IMR-90 (cell line): ENCODE measurements around the gene CELF5. TPM values are rescaled to one million over a fixed set of nuclear protein-coding genes. Genes with fewer than 3 reads are reported as not detected.
A peak's percentile ranks its signal among the peaks of the same experiment; 100 is the strongest.

Experiments
- ATAC-seq: fragments of 200-7000 bp; cut with Tn5 transposase; 2 replicates; pipeline ENCODE4 v1.9.1; 2020; ENCODE audit warnings: low read depth, mild to moderate bottlenecking, moderate library complexity
- BruUV-seq: library from RNA; stranded (reverse); fragments of 400-500 nt; replicated peaks from 2 replicates; lab custom pipeline; 2021; lab: Mats Ljungman, UMichigan
- CTCF ChIA-PET: fragments of 300-600 bp; formaldehyde crosslinking; extraction: SDS; loops from one replicate; lab custom pipeline; 2021; ENCODE audit warnings: antibody characterized with exemption; lab: Yijun Ruan, JAX
- POLR2A ChIA-PET: fragments of 300-600 bp; sonication (Branson Sonifier 250); formaldehyde crosslinking; loops from one replicate; lab custom pipeline; 2022; ENCODE audit warnings: antibody characterized with exemption; ENCODE audit not compliant: unreplicated experiment; lab: Charles Lee
- DNase-seq: peaks from one replicate; pipeline ENCODE4 v3.0.0; 2013
- H2AFZ ChIP-seq: replicated peaks from 2 replicates; pipeline ENCODE3; 2013; ENCODE audit warnings: low read length, mild to moderate bottlenecking; ENCODE audit not compliant: poor library complexity
- H2AK5ac ChIP-seq: 2 replicates; pipeline ENCODE4 v1.6.1; 2013; ENCODE audit warnings: low read depth, low read length, inconsistent platforms
- H2AK9ac ChIP-seq: replicated peaks from 2 replicates; pipeline ENCODE3; 2013; ENCODE audit warnings: mild to moderate bottlenecking, low read depth, low read length, moderate library complexity; ENCODE audit not compliant: poor library complexity
- H2BK120ac ChIP-seq: 2 replicates; pipeline ENCODE4 v1.6.1; 2013; ENCODE audit warnings: low read depth, low read length, inconsistent platforms
- H2BK15ac ChIP-seq: 3 replicates; pipeline ENCODE4 v1.6.1; 2013; ENCODE audit warnings: low read depth, low read length, inconsistent platforms
- H2BK20ac ChIP-seq: 2 replicates; pipeline ENCODE4 v1.6.1; 2013; ENCODE audit warnings: low read depth, mild to moderate bottlenecking, inconsistent platforms, low read length, moderate library complexity
- H2BK5ac ChIP-seq: 2 replicates; pipeline ENCODE4 v1.6.1; 2013; ENCODE audit warnings: mild to moderate bottlenecking, low read depth, low read length, inconsistent platforms; ENCODE audit not compliant: poor library complexity, severe bottlenecking
- H3K14ac ChIP-seq: replicated peaks from 2 replicates; pipeline ENCODE4 v1.6.1; 2013; ENCODE audit warnings: low read depth, low read length, inconsistent platforms
- H3K18ac ChIP-seq: 2 replicates; pipeline ENCODE4 v1.6.1; 2013; ENCODE audit warnings: low read depth, low read length, control low read depth
- H3K23ac ChIP-seq: 2 replicates; pipeline ENCODE4 v1.6.1; 2013; ENCODE audit warnings: low read depth, low read length, inconsistent platforms
- H3K27ac ChIP-seq: 2 replicates; pipeline ENCODE4 v1.5.1; 2013; ENCODE audit warnings: mild to moderate bottlenecking, control low read depth, low read length; ENCODE audit not compliant: insufficient read depth
- H3K27me3 ChIP-seq: 2 replicates; pipeline ENCODE4 v1.6.1; 2013; ENCODE audit warnings: low read length; ENCODE audit not compliant: control insufficient read depth, insufficient read depth
- H3K36me3 ChIP-seq: 2 replicates; pipeline ENCODE4 v1.6.1; 2013; ENCODE audit warnings: low read length, mixed read lengths; ENCODE audit not compliant: control insufficient read depth, insufficient read depth
- H3K4ac ChIP-seq: 2 replicates; pipeline ENCODE4 v1.6.1; 2013; ENCODE audit warnings: low read depth, low read length, inconsistent platforms
- H3K4me1 ChIP-seq: 2 replicates; pipeline ENCODE4 v1.6.1; 2013; ENCODE audit warnings: low read length, mixed read lengths; ENCODE audit not compliant: control insufficient read depth, insufficient read depth
- H3K4me2 ChIP-seq: 2 replicates; pipeline ENCODE4 v1.6.1; 2013; ENCODE audit warnings: low read depth, mild to moderate bottlenecking, control low read depth, low read length, moderate library complexity
- H3K4me3 ChIP-seq: 2 replicates; pipeline ENCODE4 v1.5.1; 2013; ENCODE audit warnings: low read depth, mild to moderate bottlenecking, control low read depth, low read length, moderate library complexity; ENCODE audit not compliant: insufficient read depth
- H3K56ac ChIP-seq: 2 replicates; pipeline ENCODE4 v1.6.1; 2013; ENCODE audit warnings: low read length, inconsistent platforms; ENCODE audit not compliant: insufficient read depth; ENCODE audit errors: extremely low read depth
- H3K79me1 ChIP-seq, 2 experiments: 2 replicates each; pipeline ENCODE4 v1.6.1; 2013; ENCODE audit warnings: low read length in 2 of 2, inconsistent platforms in 1 of 2, low read depth in 1 of 2
- H3K9ac ChIP-seq: 2 replicates; pipeline ENCODE4 v1.6.1; 2013; ENCODE audit warnings: low read depth, low read length, control low read depth
- H3K9me1 ChIP-seq: 2 replicates; pipeline ENCODE4 v1.6.1; 2013; ENCODE audit warnings: low read length, inconsistent platforms; ENCODE audit not compliant: insufficient read depth
- H3K9me3 ChIP-seq: 2 replicates; pipeline ENCODE4 v1.6.1; 2013; ENCODE audit warnings: low read length; ENCODE audit not compliant: control insufficient read depth, insufficient read depth
- H4K20me1 ChIP-seq: 2 replicates; pipeline ENCODE4 v1.6.1; 2013; ENCODE audit warnings: low read length, inconsistent platforms; ENCODE audit not compliant: insufficient read depth
- H4K5ac ChIP-seq: 2 replicates; pipeline ENCODE4 v1.6.1; 2013; ENCODE audit warnings: mild to moderate bottlenecking, low read depth, low read length, control low read depth
- H4K8ac ChIP-seq, 2 experiments: 2 replicates each; pipeline ENCODE4 v1.6.1; 2013; ENCODE audit warnings: low read depth in 2 of 2, low read length in 2 of 2, control low read depth in 1 of 2, inconsistent platforms in 1 of 2
- H4K91ac ChIP-seq: 2 replicates; pipeline ENCODE4 v1.6.1; 2013; ENCODE audit warnings: low read depth, low read length, inconsistent platforms; ENCODE audit not compliant: insufficient read depth
- BHLHE40 ChIP-seq: fragments of 150-350 bp; IDR thresholded peaks from 2 replicates; pipeline ENCODE4 v1.6.1; 2016; ENCODE audit warnings: mild to moderate bottlenecking, low read depth, low read length
- CEBPB ChIP-seq: IDR thresholded peaks from 2 replicates; pipeline ENCODE4 v1.6.1; 2012; ENCODE audit warnings: low read depth, low read length, improper control_type of control experiment
- CHD1 ChIP-seq: IDR thresholded peaks from 2 replicates; pipeline ENCODE4 v1.6.1; 2012; ENCODE audit warnings: low read depth, low read length, improper control_type of control experiment
- FOS ChIP-seq: fragments of 150-350 bp; IDR thresholded peaks from 2 replicates; pipeline ENCODE4 v1.6.1; 2016; ENCODE audit warnings: low read depth, low read length
- MAFK ChIP-seq: IDR thresholded peaks from 2 replicates; pipeline ENCODE4 v1.6.1; 2012; ENCODE audit warnings: low read depth, low read length, improper control_type of control experiment
- MAZ ChIP-seq: IDR thresholded peaks from 2 replicates; pipeline ENCODE4 v1.6.1; 2012; ENCODE audit warnings: low read depth, mild to moderate bottlenecking, low read length, improper control_type of control experiment, moderate library complexity, borderline replicate concordance
- MXI1 ChIP-seq: IDR thresholded peaks from 2 replicates; pipeline ENCODE4 v1.6.1; 2012; ENCODE audit warnings: low read depth, mild to moderate bottlenecking, low read length, moderate library complexity, borderline replicate concordance
- NFE2L2 ChIP-seq: fragments of 150-350 bp; IDR thresholded peaks from 2 replicates; pipeline ENCODE4 v1.6.1; 2016; ENCODE audit warnings: low read depth, mild to moderate bottlenecking, low read length
- POLR2A ChIP-seq: IDR thresholded peaks from 2 replicates; pipeline ENCODE4 v1.6.1; 2012; ENCODE audit warnings: mild to moderate bottlenecking, low read depth, low read length
- RAD21 ChIP-seq: IDR thresholded peaks from 2 replicates; pipeline ENCODE4 v1.6.1; 2012; ENCODE audit warnings: low read length, improper control_type of control experiment
- RCOR1 ChIP-seq: IDR thresholded peaks from 2 replicates; pipeline ENCODE4 v1.6.1; 2012; ENCODE audit warnings: mild to moderate bottlenecking, low read length, improper control_type of control experiment; ENCODE audit not compliant: insufficient replicate concordance
- RFX5 ChIP-seq: IDR thresholded peaks from 2 replicates; pipeline ENCODE4 v1.8.0; 2012; ENCODE audit warnings: low read depth, mild to moderate bottlenecking, low read length, moderate library complexity
- SMC3 ChIP-seq: fragments of 150-350 bp; IDR thresholded peaks from 2 replicates; pipeline ENCODE4 v1.6.1; 2016; ENCODE audit warnings: low read depth, mild to moderate bottlenecking, antibody characterized with exemption, low read length, moderate library complexity
- WGBS, 2 experiments: methylation state at CpG; one replicate each; pipeline versions ENCODE4 v1.1.5 to v1.1.7; 2013; ENCODE audit warnings: missing lambda C conversion rate in 2 of 2; ENCODE audit not compliant: insufficient read length in 1 of 2; ENCODE audit errors: extremely low coverage in 2 of 2; 5-methylcytosine and 5-hydroxymethylcytosine counted together
- dilution Hi-C: fragments of 300-500 bp; cut with HindIII; formaldehyde crosslinking; loops from one replicate; pipeline ENCODE4 v1.14.3; 2018; ENCODE audit warnings: low sequenced_read_pairs; ENCODE audit not compliant: unreplicated experiment
- in situ Hi-C: fragments of 300-500 bp; cut with MboI; formaldehyde crosslinking; loops from 3 replicates; pipeline ENCODE4 v1.14.3; 2019; ENCODE audit warnings: low sequenced_read_pairs, inconsistent platforms, mixed read lengths
- intact Hi-C: fragments of 100-400 bp; cut with micrococcal nuclease; formaldehyde crosslinking; loops from 2 replicates; pipeline ENCODE4 v1.10.0; 2022
- polyA plus RNA-seq, 3 experiments: library from polyadenylated mRNA; depleted of rRNA; stranded (reverse); fragments of >200 nt; gene quantifications; 2 replicates each; pipeline ENCODE4 v1.2.3, GENCODE V29; 2012; ENCODE audit warnings: low replicate concordance in 1 of 3
- total RNA-seq: library from RNA; depleted of rRNA; stranded (reverse); fragments of >200 nt; gene quantifications from 2 replicates; pipeline ENCODE4 v1.2.3, GENCODE V29; 2012
- TF ChIP-seq, protein P1 (sequence below): conservative IDR thresholded peaks from 2 replicates; pipeline ENCODE4 v1.5.1; 2012; ENCODE audit warnings: mild to moderate bottlenecking, low read depth, low read length, improper control_type of control experiment
- TF ChIP-seq, protein P2 (sequence below): fragments of 150-350 bp; IDR thresholded peaks from 2 replicates; pipeline ENCODE4 v1.6.1; 2017; ENCODE audit warnings: mild to moderate bottlenecking, antibody characterized with exemption, low read length, low read depth
- TF ChIP-seq, protein P3 (sequence below): fragments of 150-350 bp; IDR thresholded peaks from 2 replicates; pipeline ENCODE4 v1.6.1; 2016; ENCODE audit warnings: low read depth, mild to moderate bottlenecking, low read length, moderate library complexity, borderline replicate concordance

CELF5 gene
- total and polyA plus RNA-seq, 2 of the 4 experiments (the other 2 are of a cell fraction), result 0.02 TPM; not detected in 1

DNA sequence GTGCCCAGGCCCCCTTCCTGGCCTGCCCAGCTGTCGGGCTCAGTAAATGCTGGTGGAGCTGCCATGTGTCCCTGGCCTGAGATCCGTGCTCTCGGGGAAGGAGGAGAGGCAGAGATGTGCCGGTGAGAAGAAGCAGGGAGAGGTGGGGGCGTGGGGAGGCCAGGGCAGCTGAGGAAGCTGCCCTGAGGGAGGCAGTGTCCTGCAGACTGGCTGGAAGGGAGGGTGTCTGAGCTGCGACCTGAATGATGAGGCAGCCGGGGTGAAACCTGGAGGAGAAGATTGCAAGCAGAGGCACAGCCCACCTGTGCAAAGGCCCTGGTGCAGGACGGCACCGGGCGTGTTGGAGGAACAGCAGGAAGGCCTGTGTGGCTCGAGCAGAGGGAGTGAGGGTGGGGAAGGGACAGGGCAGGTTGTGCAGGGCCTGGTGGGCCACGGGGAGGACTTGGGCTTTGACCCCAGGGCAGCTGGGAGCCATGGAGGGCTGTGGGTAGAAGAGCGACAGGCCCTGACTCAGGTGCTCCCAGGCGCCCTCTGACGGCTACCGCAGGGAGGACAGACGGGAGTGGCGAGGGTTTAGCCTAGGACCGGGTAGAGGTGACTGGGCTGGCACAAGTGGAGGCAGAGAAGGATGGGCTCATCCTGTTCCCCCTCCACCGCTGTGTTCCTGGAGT, 14.0 kb upstream of the CELF5 start:
- BruUV-seq, result no TSS peak
- Histone ChIP-seq H3K27ac (no peak overlapping the region), H3K18ac (no peak overlapping the region), H4K20me1 (peaks cover 13% of the 10 kb centered on the region), H3K56ac (no peak overlapping the region), H2BK5ac (no peak overlapping the region), H3K14ac (no peak overlapping the region), H2BK20ac (no peak overlapping the region), H4K8ac (no peak overlapping the region), H3K23ac (no peak overlapping the region), H3K4me2 (no peak overlapping the region), H2AK9ac (peak overlapping the region; percentile 82), H2AK5ac (no peak overlapping the region), H3K4me1 (no peaks in the 10 kb centered on the region), H3K36me3 (peaks cover 16% of the 10 kb centered on the region), H4K5ac (no peak overlapping the region), H3K27me3 (no peaks in the 10 kb centered on the region), H3K79me1 (no peaks in the 10 kb centered on the region), H4K91ac (no peak overlapping the region), H2BK15ac (no peak overlapping the region), H3K9me1 (no peaks in the 10 kb centered on the region), H2BK120ac (no peak overlapping the region), H2AFZ (peak overlapping the region; percentile 14), H3K4me3 (no peak overlapping the region), H3K4ac (no peak overlapping the region), H3K9me3 (no peaks in the 10 kb centered on the region), H3K9ac (no peak overlapping the region)
- POLR2A ChIA-PET, result no interaction called here
- peak; percentile 92 for ATAC-seq
- dilution Hi-C loops (no loop called here), in situ Hi-C loops (no loop called here), intact Hi-C loops (no loop called here)
- TF ChIP-seq CEBPB (no peak), NFE2L2 (no peak), RAD21 (peak; percentile 42), RFX5 (no peak), SMC3 (peak; percentile 50), MAZ (no peak), RCOR1 (no peak), MAFK (no peak), CHD1 (no peak), MXI1 (no peak), POLR2A (no peak), FOS (no peak), BHLHE40 (no peak)
- TF ChIP-seq, protein P1, sequence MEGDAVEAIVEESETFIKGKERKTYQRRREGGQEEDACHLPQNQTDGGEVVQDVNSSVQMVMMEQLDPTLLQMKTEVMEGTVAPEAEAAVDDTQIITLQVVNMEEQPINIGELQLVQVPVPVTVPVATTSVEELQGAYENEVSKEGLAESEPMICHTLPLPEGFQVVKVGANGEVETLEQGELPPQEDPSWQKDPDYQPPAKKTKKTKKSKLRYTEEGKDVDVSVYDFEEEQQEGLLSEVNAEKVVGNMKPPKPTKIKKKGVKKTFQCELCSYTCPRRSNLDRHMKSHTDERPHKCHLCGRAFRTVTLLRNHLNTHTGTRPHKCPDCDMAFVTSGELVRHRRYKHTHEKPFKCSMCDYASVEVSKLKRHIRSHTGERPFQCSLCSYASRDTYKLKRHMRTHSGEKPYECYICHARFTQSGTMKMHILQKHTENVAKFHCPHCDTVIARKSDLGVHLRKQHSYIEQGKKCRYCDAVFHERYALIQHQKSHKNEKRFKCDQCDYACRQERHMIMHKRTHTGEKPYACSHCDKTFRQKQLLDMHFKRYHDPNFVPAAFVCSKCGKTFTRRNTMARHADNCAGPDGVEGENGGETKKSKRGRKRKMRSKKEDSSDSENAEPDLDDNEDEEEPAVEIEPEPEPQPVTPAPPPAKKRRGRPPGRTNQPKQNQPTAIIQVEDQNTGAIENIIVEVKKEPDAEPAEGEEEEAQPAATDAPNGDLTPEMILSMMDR, result peak; percentile 56
- TF ChIP-seq, protein P2, sequence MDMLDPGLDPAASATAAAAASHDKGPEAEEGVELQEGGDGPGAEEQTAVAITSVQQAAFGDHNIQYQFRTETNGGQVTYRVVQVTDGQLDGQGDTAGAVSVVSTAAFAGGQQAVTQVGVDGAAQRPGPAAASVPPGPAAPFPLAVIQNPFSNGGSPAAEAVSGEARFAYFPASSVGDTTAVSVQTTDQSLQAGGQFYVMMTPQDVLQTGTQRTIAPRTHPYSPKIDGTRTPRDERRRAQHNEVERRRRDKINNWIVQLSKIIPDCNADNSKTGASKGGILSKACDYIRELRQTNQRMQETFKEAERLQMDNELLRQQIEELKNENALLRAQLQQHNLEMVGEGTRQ, result no peak
- TF ChIP-seq, protein P3, sequence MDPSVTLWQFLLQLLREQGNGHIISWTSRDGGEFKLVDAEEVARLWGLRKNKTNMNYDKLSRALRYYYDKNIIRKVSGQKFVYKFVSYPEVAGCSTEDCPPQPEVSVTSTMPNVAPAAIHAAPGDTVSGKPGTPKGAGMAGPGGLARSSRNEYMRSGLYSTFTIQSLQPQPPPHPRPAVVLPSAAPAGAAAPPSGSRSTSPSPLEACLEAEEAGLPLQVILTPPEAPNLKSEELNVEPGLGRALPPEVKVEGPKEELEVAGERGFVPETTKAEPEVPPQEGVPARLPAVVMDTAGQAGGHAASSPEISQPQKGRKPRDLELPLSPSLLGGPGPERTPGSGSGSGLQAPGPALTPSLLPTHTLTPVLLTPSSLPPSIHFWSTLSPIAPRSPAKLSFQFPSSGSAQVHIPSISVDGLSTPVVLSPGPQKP, result no peak
- 70% methylated on average over 5 of the region's 20 CpGs; no CpG with 5 or more reads in 1 of the 2 experiments for WGBS, 2 experiments
- CTCF ChIA-PET, result no interaction called here
- no peak for DNase-seq
